BLaER1 treated with 17β-estradiol and CSF1 and Interleukin-3, amounts not matched to agents 10 nM and 100 nM (cell line): ENCODE data around the gene OAT.

Source experiments
- H3K27ac ChIP-seq, 11 experiments: shearing (Covaris generic); formaldehyde crosslinking; 2 replicates each; pipeline ENCODE4 v1.8.1; 2022
- H3K27me3 ChIP-seq, 11 experiments: shearing (Covaris generic); formaldehyde crosslinking; 2 replicates each; pipeline ENCODE4 v1.8.1; 2022
- H3K36me3 ChIP-seq, 11 experiments: shearing (Covaris generic); formaldehyde crosslinking; 2 replicates each; pipeline ENCODE4 v1.8.1; 2022
- H3K4me1 ChIP-seq, 10 experiments: shearing (Covaris generic); formaldehyde crosslinking; 2 replicates each; pipeline ENCODE4 v1.8.1; 2022
- H3K4me2 ChIP-seq, 11 experiments: shearing (Covaris generic); formaldehyde crosslinking; 2 replicates each; pipeline ENCODE4 v1.8.1; 2022
- H3K4me3 ChIP-seq, 10 experiments: shearing (Covaris generic); formaldehyde crosslinking; 2 replicates each; pipeline ENCODE4 v1.8.1; 2022
- H3K9ac ChIP-seq, 11 experiments: shearing (Covaris generic); formaldehyde crosslinking; 2 replicates each; pipeline ENCODE4 v1.8.1; 2022
- H3K9me3 ChIP-seq, 11 experiments: shearing (Covaris generic); formaldehyde crosslinking; replicated peaks in 1 of 11; 2 replicates each; pipeline ENCODE4 v1.8.1; 2022
- H4K20me1 ChIP-seq, 11 experiments: shearing (Covaris generic); formaldehyde crosslinking; 2 replicates each; pipeline ENCODE4 v1.8.1; 2022
- Cebpa-rat ChIP-seq, 11 experiments: shearing (Covaris generic); IDR thresholded peaks; 2 replicates each; pipeline ENCODE4 v1.8.1; 2022

Gene OAT

GRCh38 chr10:124354411-124355382 lies 64.0 kb downstream of the OAT start:
- peaks cover 11 to 18% (median 15%) of the 10 kb centered on the region in 11 experiments for H3K9me3 ChIP-seq
- peak in 2 of 11 experiments; percentile 56 to 58; a peak in 3 of 22 replicates for TF ChIP-seq Cebpa-rat (IDR thresholded peaks at IDR 0.05)
- H4K20me1 ChIP-seq = no peaks in the 10 kb centered on the region
- peak overlapping the region; percentile 71 to 85 (median 79) for H3K9ac ChIP-seq
- H3K27me3 ChIP-seq = no peaks in the 10 kb centered on the region
- peak overlapping the region; percentile 83 to 96 (median 90) for H3K4me2 ChIP-seq
- H3K27ac ChIP-seq = peak overlapping the region; percentile 48 to 93 (median 86)
- H3K36me3 ChIP-seq = peaks cover 0 to 4% (median 0%) of the 10 kb centered on the region in 11 experiments; a peak in 2 of 22 replicates
- peaks cover 38 to 76% (median 46%) of the 10 kb centered on the region in 10 experiments for H3K4me1 ChIP-seq
- peak overlapping the region; percentile 35 to 61 (median 52); a peak in 19 of 20 replicates for H3K4me3 ChIP-seq

DNA sequence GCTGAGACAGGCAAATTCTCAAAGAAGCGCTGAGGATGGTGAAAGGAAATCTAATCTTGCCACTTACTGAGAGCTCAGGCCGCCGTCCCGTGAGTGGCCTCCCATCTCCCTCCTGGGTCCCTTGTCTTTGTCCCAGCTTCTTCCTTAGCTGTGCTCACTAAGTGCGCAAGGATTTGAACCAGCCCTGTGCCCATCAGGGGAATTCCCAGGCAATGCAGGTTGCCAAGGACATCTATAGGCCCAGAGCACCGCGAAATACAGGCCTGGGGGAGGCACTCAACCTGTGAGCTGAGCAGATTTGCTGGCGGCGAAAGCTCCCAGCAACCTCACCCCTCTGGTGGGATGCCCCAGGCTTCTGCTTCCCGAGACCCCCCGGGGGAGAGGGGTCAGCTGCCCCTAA lies 64.8 kb downstream of the OAT start:
- H4K20me1 ChIP-seq = no peaks in the 10 kb centered on the region
- peaks cover 3 to 10% (median 7%) of the 10 kb centered on the region in 11 experiments for H3K9me3 ChIP-seq
- peak overlapping the region; percentile 48 to 93 (median 86); a peak in 21 of 22 replicates for H3K27ac ChIP-seq
- H3K4me2 ChIP-seq = peak overlapping the region; percentile 83 to 96 (median 90)
- H3K36me3 ChIP-seq = no peaks in the 10 kb centered on the region
- peak overlapping the region in 2 of 10 experiments; percentile 51 to 52; a peak in 3 of 20 replicates for H3K4me3 ChIP-seq
- H3K27me3 ChIP-seq = no peaks in the 10 kb centered on the region
- H3K4me1 ChIP-seq = peaks cover 41 to 84% (median 52%) of the 10 kb centered on the region in 10 experiments
- peak overlapping the region; percentile 71 to 85 (median 79); a peak in 21 of 22 replicates for H3K9ac ChIP-seq
- TF ChIP-seq Cebpa-rat (IDR thresholded peaks at IDR 0.05) = no peak

DNA sequence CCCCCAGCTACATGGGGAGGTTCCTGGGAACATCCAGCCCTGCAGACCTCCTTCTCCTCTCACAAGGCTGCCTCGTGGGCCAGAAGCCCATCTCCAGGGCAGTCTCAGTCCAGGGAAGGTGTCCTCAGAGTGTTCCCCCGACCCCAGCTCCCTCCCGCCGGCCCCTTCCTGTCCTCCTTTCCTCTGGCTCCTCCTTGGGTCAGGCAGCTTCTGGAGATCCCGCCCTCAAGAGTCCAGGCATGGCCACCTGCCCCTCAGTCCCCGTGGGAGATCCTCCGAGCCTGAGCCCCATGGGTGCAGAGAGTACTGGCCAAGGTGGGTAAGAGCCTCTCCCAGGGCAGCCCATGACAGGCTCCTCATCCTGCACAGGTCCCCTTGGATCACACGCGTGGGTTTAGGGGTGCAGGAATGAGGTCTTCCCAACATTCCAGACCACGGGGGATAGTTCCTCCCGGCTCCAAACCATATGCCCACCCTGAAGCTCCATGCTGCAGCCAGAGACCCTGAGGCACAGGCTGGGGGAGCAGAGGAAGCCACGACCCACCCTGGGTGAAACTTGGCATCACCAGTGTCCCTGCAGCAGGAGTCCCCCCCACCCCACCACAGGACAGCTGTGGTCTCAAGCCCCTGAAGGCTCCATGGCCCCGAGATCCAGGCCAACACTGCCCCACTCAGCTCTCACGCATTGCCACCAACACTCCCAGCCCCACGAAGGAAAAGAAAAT lies 65.5 kb downstream of the OAT start:
- Histone ChIP-seq H3K4me2 (peak overlapping the region; percentile 83 to 96 (median 90)), H3K4me3 (no peak overlapping the region), H4K20me1 (no peaks in the 10 kb centered on the region), H3K4me1 (peaks cover 47 to 88% (median 58%) of the 10 kb centered on the region in 10 experiments), H3K9me3 (peaks cover 0 to 4% (median under 1%) of the 10 kb centered on the region in 11 experiments; a peak in 9 of 22 replicates), H3K36me3 (no peaks in the 10 kb centered on the region), H3K27ac (peak overlapping the region; percentile 23 to 93 (median 86); a peak in 18 of 22 replicates), H3K27me3 (no peaks in the 10 kb centered on the region), H3K9ac (peak overlapping the region in 9 of 11 experiments; percentile 8 to 85 (median 78); a peak in 14 of 22 replicates)
- TF ChIP-seq Cebpa-rat (IDR thresholded peaks at IDR 0.05) = no peak

DNA sequence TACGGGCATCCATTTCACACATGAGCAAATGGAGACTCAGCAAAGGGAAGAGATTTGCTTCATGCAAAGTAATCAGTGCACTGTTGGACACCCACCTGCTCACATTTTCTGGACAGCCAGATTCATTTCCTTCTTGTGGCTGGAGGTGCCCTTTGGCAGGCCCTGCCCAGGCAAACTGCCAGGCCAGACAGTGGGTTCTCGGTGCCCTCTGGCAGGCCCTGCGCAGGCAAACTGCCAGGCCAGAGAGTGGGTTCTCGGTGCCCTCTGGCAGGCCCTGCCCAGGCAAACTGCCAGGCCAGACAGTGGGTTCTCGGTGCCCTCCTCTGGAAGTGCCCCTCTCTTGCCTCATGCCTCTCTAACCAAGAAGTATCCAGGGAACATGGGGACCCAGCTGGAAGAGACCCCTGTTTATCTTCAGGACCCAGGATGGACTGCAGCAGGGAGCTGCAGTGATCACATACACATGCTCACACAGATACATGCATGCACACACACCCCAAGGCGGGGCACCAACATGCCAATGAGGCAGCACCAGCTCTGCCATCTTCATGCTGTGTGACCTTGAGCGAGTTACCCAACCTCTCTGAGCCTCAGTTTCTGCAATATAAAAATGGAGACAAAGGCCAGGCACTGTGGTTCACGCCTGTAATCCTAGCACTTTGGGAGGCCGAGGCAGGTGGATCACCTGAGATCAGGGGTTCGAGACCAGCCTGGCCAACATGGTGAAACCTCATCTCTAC lies 67.1 kb downstream of the OAT start:
- no peak for TF ChIP-seq Cebpa-rat (IDR thresholded peaks at IDR 0.05)
- Histone ChIP-seq H3K27ac (peak overlapping the region in 5 of 11 experiments; percentile 1 to 43 (median 23); a peak in 2 of 22 replicates), H3K9me3 (no peaks in the 10 kb centered on the region)

DNA sequence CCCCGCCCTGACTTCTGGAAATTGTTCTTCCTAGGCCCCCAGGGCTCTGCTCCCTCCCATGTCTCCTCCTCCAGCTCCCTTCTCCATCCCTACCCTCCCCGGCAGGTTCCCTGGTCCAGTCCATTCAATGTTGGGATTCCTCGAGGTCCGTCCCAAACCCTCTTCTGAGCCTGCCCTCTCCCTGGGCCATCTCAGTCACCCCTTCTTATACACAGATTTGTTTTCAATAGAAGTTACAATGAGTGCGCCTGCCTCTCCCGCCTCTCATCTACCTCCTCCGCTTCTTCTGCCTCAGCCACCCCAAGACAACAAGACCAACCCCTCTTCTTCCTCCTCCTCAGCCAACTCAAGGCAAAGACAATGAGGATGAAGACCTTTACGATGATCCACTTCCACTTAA lies 67.9 kb downstream of the OAT start:
- Histone ChIP-seq H3K9ac (no peak overlapping the region), H3K4me3 (no peak overlapping the region), H3K27me3 (no peaks in the 10 kb centered on the region), H4K20me1 (no peaks in the 10 kb centered on the region), H3K4me2 (peak overlapping the region in 1 of 11 experiments; percentile 68; a peak in 2 of 22 replicates), H3K27ac (no peak overlapping the region), H3K9me3 (no peaks in the 10 kb centered on the region), H3K36me3 (no peaks in the 10 kb centered on the region), H3K4me1 (peaks cover 66 to 81% (median 77%) of the 10 kb centered on the region in 10 experiments)
- no peak for TF ChIP-seq Cebpa-rat (IDR thresholded peaks at IDR 0.05)

More for the DNA sequence above, 67.1 kb downstream of the OAT start:
- H3K36me3 ChIP-seq = no peaks in the 10 kb centered on the region
- H3K4me1 ChIP-seq = peaks cover 62 to 85% (median 72%) of the 10 kb centered on the region in 10 experiments
- H3K4me3 ChIP-seq = no peak overlapping the region
- H3K27me3 ChIP-seq = no peaks in the 10 kb centered on the region
- peak overlapping the region in 7 of 11 experiments; percentile 8 to 68 (median 38); a peak in 9 of 22 replicates for H3K4me2 ChIP-seq
- peak overlapping the region in 1 of 11 experiments; percentile 48; a peak in 1 of 22 replicates for H3K9ac ChIP-seq
- H4K20me1 ChIP-seq = no peaks in the 10 kb centered on the region

DNA sequence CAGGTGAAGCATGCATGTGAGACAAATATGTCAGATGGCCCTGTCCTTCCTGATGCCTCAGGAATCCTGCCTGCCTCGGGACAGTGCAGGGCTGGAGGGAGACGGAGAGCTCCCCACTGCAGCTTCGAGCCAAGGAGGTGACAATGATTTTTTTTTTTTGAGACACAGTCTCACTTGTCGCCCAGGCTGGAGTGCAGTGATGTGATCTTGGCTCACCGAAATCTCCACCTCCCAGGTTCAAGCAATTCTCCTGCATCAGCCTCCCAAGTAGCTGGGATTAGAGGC lies 68.8 kb downstream of the OAT start:
- Histone ChIP-seq H3K9me3 (no peaks in the 10 kb centered on the region), H4K20me1 (no peaks in the 10 kb centered on the region), H3K36me3 (no peaks in the 10 kb centered on the region), H3K4me2 (peak overlapping the region in 1 of 11 experiments; percentile 40; a peak in 2 of 22 replicates), H3K27me3 (no peaks in the 10 kb centered on the region), H3K4me3 (no peak overlapping the region), H3K4me1 (peaks cover 62 to 81% (median 74%) of the 10 kb centered on the region in 10 experiments), H3K27ac (no peak overlapping the region), H3K9ac (no peak overlapping the region)
- no peak for TF ChIP-seq Cebpa-rat (IDR thresholded peaks at IDR 0.05)

DNA sequence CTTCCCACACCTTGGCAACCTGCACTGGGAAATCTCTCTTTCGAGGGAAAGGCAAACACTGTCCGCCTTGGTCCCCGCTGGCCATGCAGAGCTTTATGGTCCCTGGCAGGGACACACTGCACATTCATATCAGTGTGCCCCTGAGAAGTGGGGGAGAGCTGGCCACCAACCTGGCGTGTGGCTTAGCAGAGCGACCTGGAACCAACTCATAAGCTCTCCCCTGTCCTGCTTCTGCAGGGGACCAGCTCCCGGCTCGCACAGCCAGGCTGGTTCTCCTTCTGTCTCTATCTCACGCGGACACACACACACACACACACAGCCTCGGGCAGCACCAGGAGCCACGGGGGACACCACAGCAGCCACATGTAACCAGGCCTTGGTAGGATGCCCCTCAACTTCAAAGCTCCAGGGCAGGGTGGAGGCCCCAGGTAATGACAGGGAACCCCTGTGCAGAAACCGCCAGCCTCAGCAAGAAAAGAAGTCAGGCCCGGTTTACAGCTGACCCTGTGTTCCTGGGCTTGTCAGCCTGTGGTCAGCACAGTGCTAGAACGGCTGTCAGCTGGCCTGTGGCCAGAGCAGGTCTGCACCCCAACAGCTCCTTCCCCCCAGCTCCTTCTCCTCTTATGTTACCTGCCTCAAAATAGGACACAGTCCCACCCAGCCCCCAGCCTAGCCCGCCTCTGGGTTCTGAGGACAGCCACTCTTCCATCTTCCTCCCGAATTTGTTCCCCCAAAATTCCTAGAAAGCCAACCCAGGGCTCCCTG lies 69.3 kb downstream of the OAT start:
- Histone ChIP-seq H3K4me3 (no peak overlapping the region), H3K4me2 (peak overlapping the region in 8 of 11 experiments; percentile 16 to 75 (median 65); a peak in 11 of 22 replicates), H3K36me3 (no peaks in the 10 kb centered on the region), H3K27ac (no peak overlapping the region), H3K27me3 (no peaks in the 10 kb centered on the region), H4K20me1 (no peaks in the 10 kb centered on the region), H3K4me1 (peaks cover 58 to 81% (median 73%) of the 10 kb centered on the region in 10 experiments), H3K9me3 (no peaks in the 10 kb centered on the region), H3K9ac (no peak overlapping the region; a peak in 1 of 22 replicates)
- TF ChIP-seq Cebpa-rat (IDR thresholded peaks at IDR 0.05) = no peak

GRCh38 chr10:124348801-124349200 lies 69.9 kb downstream of the OAT start:
- Histone ChIP-seq H3K4me1 (peaks cover 56 to 79% (median 69%) of the 10 kb centered on the region in 10 experiments), H3K36me3 (no peaks in the 10 kb centered on the region), H4K20me1 (no peaks in the 10 kb centered on the region), H3K4me2 (peak overlapping the region; percentile 53 to 79 (median 72); a peak in 21 of 22 replicates), H3K9ac (peak overlapping the region in 1 of 11 experiments; percentile 52; a peak in 1 of 22 replicates), H3K4me3 (no peak overlapping the region), H3K9me3 (no peaks in the 10 kb centered on the region), H3K27me3 (no peaks in the 10 kb centered on the region), H3K27ac (peak overlapping the region in 5 of 11 experiments; percentile 23 to 68 (median 47); a peak in 5 of 22 replicates)
- no peak for TF ChIP-seq Cebpa-rat (IDR thresholded peaks at IDR 0.05)
